GM10248 (cell line): ENCODE data around the gene DACT1.
"Not testable (repeated sequence)": the region's sequence is repeated elsewhere in the genome, so short reads cannot be mapped to it uniquely, and the experiment has no call there.

Experiments used
- CTCF ChIA-PET: fragments of 300-600 bp; sonication (Branson Sonifier 250); formaldehyde crosslinking; extraction: SDS; loops from one replicate; lab custom pipeline; 2021; ENCODE audit warnings: antibody characterized with exemption; lab: Yijun Ruan, JAX
- POLR2A ChIA-PET: fragments of 350-650 bp; sonication (Branson Sonifier 250); formaldehyde crosslinking; extraction: SDS; loops from one replicate; lab custom pipeline; 2020; ENCODE audit warnings: antibody characterized with exemption; lab: Yijun Ruan, JAX
- DNase-seq: peaks from one replicate; pipeline ENCODE4 v3.0.0; 2012; ENCODE audit errors: extremely low spot score
- TF ChIP-seq, protein P1 (sequence below): IDR thresholded peaks from 2 replicates; pipeline ENCODE4 v1.5.1; 2012; ENCODE audit warnings: mild to moderate bottlenecking, low read depth; ENCODE audit errors: extremely low read depth, missing control alignments, control extremely low read depth

Gene DACT1

GRCh38 chr14:58637391-58638230 lies at the start of gene DACT1:
TSS of gene DACT1 (plus strand) at chr14:58637962. CDS start at chr14:58638203, 241 bp downstream.
- DNase-seq: peak; percentile 68
- TF ChIP-seq, protein P1, sequence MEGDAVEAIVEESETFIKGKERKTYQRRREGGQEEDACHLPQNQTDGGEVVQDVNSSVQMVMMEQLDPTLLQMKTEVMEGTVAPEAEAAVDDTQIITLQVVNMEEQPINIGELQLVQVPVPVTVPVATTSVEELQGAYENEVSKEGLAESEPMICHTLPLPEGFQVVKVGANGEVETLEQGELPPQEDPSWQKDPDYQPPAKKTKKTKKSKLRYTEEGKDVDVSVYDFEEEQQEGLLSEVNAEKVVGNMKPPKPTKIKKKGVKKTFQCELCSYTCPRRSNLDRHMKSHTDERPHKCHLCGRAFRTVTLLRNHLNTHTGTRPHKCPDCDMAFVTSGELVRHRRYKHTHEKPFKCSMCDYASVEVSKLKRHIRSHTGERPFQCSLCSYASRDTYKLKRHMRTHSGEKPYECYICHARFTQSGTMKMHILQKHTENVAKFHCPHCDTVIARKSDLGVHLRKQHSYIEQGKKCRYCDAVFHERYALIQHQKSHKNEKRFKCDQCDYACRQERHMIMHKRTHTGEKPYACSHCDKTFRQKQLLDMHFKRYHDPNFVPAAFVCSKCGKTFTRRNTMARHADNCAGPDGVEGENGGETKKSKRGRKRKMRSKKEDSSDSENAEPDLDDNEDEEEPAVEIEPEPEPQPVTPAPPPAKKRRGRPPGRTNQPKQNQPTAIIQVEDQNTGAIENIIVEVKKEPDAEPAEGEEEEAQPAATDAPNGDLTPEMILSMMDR: no peak
- ChIA-PET CTCF (interaction anchor here (1.1 to 3.1 kb wide), 5 partner anchors 13 to 418 kb away, joined by 3 to 14 read pairs (median 5); no protein-coding TSS in a partner anchor), POLR2A (no interaction called here)

GRCh38 chr14:58588321-58588720 lies 49.4 kb upstream of the DACT1 start:
- DNase-seq, POLR2A ChIA-PET, CTCF ChIA-PET: not testable (repeated sequence)

DNA sequence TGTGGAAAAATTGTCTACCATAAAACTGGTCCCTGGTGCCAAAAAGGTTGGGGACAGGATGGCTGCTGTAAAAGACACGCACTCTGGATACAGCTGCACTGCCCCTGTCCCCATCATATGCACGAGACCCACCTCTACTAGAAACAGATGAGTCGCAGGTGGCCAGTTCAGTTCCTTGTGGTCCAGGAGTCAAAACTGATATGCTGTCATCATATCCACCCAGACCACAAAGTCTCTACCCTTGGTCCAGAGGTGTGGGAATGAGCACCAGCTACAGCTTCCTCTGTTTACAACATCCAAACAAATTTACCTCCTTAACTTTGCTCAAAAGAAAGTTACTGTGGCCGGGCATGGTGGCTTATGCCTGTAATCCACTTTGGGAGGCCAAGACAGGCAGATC lies 43.8 kb upstream of the DACT1 start:
- ChIA-PET CTCF (no interaction called here), POLR2A (no interaction called here)
- TF ChIP-seq, protein P1: no peak
- DNase-seq: no peak

DNA sequence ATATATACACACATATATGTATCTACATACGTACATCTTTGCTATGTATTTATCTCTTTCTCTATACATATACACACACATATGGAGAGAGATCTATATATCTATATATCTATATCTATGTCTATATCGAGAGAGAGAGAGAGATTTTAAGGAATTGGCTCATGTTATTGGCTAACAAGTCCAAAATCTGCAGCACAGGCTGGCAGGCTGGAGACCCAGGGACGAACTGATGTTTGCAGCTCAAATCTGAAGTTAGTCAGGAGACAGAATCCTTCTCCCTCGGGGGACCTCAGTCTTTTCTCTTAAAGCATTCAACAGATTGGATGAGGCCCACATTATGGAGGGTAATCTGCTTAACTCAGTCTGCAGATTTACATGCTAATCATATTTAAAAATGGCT lies 40.7 kb upstream of the DACT1 start:
- TF ChIP-seq, protein P1: no peak
- no peak for DNase-seq
- ChIA-PET CTCF (interaction anchor here (1.1 to 1.2 kb wide), 3 partner anchors 12 to 63 kb away, joined by 3 to 7 read pairs (median 5); no protein-coding TSS in a partner anchor), POLR2A (no interaction called here)

GRCh38 chr14:58598028-58598803 lies 39.5 kb upstream of the DACT1 start:
- CTCF ChIA-PET: no interaction called here

GRCh38 chr14:58598804-58599525 lies 38.8 kb upstream of the DACT1 start:
- TF ChIP-seq, protein P1: no peak
- ChIA-PET CTCF (no interaction called here), POLR2A (no interaction called here)
- DNase-seq: no peak

More at GRCh38 chr14:58598028-58598803, 39.5 kb upstream of the DACT1 start:
- TF ChIP-seq, protein P1: no peak
- POLR2A ChIA-PET: no interaction called here
- no peak for DNase-seq
